Stimulated activated CD8-positive, alpha-beta memory T cell treated with anti-CD3 and anti-CD28 coated beads, Interleukin-12 subunit alpha, Interleukin-12 subunit beta, amount 100 ng/mL, for 24 hours (primary cell): ENCODE results near the gene RANBP9.

ENCODE experiments used
- DNase-seq: peaks from one replicate; pipeline ENCODE4 v3.0.0-alpha.2; 2020; ENCODE audit errors: extremely low read depth

RANBP9 gene

GRCh38 chr6:13600036-13600435, 111.6 kb downstream of the RANBP9 start:
- no peak for DNase-seq

- no peak for DNase-seq
Observed at GRCh38 chr6:13597073-13597472, 114.6 kb downstream of the RANBP9 start.

GRCh38 chr6:13593720-13594119, 117.9 kb downstream of the RANBP9 start:
- DNase-seq = no peak

- no peak for DNase-seq
Observed at GRCh38 chr6:13593103-13593502, 118.5 kb downstream of the RANBP9 start.

- no peak for DNase-seq
Observed at GRCh38 chr6:13591205-13591921, 120.3 kb downstream of the RANBP9 start.

GRCh38 chr6:13590574-13591153, 121.0 kb downstream of the RANBP9 start:
- no peak for DNase-seq

- DNase-seq = no peak
Observed at GRCh38 chr6:13589801-13590200, 121.8 kb downstream of the RANBP9 start.

- no peak for DNase-seq
Observed at GRCh38 chr6:13586603-13587542, 124.8 kb downstream of the RANBP9 start.

GRCh38 chr6:13581700-13582229, 129.9 kb downstream of the RANBP9 start:
- no peak for DNase-seq

GRCh38 chr6:13579911-13580310, 131.7 kb downstream of the RANBP9 start:
- DNase-seq = no peak

GRCh38 chr6:13577926-13578325, 133.7 kb downstream of the RANBP9 start:
- no peak for DNase-seq

- DNase-seq = no peak
Observed at GRCh38 chr6:13576017-13576416, 135.6 kb downstream of the RANBP9 start.

- DNase-seq = no peak
Observed at GRCh38 chr6:13575377-13575775, 136.3 kb downstream of the RANBP9 start.

GRCh38 chr6:13574571-13575376, 136.9 kb downstream of the RANBP9 start, which contains the start of gene SIRT5:
Gene SIRT5 (plus strand): TSS chr6:13574601. CDS start chr6:13584111, 9,510 bp downstream.
- DNase-seq = peak; percentile 38

GRCh38 chr6:13574149-13574570, 137.5 kb downstream of the RANBP9 start:
- DNase-seq = peak; percentile 87

- DNase-seq = no peak
Observed at GRCh38 chr6:13573669-13574110, 137.9 kb downstream of the RANBP9 start.

- no peak for DNase-seq
Observed at GRCh38 chr6:13572951-13573654, 138.5 kb downstream of the RANBP9 start.

- DNase-seq = no peak
Observed at GRCh38 chr6:13572240-13572639, 139.4 kb downstream of the RANBP9 start.
